Liver (tissue), 3 donors: Measurements from ENCODE around the gene CDC45.

Experiments used
- FOXA2 ChIP-seq: IDR thresholded peaks from 2 replicates; pipeline ENCODE4 v1.6.1; 2016; ENCODE audit warnings: antibody characterized with exemption
- GABPA ChIP-seq, 2 donors: IDR thresholded peaks in 1 of 2; conservative IDR thresholded peaks in 1 of 2; 2 replicates each; pipeline ENCODE4 v1.6.1; 2016; ENCODE audit warnings: antibody characterized with exemption in 2 of 2, mild to moderate bottlenecking in 1 of 2, moderate library complexity in 1 of 2
- HNF4G ChIP-seq: IDR thresholded peaks from 2 replicates; pipeline ENCODE4 v1.6.1; 2016; ENCODE audit warnings: antibody characterized with exemption
- JUND ChIP-seq, 2 donors: IDR thresholded peaks; 2 replicates each; pipeline ENCODE4 v1.6.1; 2016; ENCODE audit warnings: antibody characterized with exemption in 2 of 2
- RAD21 ChIP-seq, 2 donors: IDR thresholded peaks; 2 replicates each; pipeline ENCODE4 v1.6.1; 2016; ENCODE audit warnings: antibody characterized with exemption in 2 of 2, mild to moderate bottlenecking in 2 of 2
- RXRA ChIP-seq, 2 donors: IDR thresholded peaks; 2 replicates each; pipeline ENCODE4 v1.6.1; 2017 to 2018; ENCODE audit warnings: antibody characterized with exemption in 2 of 2, mild to moderate bottlenecking in 1 of 2
- SP1 ChIP-seq: IDR thresholded peaks from 2 replicates; pipeline ENCODE4 v1.6.1; 2018; ENCODE audit warnings: antibody characterized with exemption, mild to moderate bottlenecking
- TAF1 ChIP-seq: conservative IDR thresholded peaks from 2 replicates; pipeline ENCODE4 v1.6.1; 2016; ENCODE audit warnings: antibody characterized with exemption, mild to moderate bottlenecking
- YY1 ChIP-seq: IDR thresholded peaks from 2 replicates; pipeline ENCODE4 v1.6.1; 2016; ENCODE audit warnings: antibody characterized with exemption, mild to moderate bottlenecking
- TF ChIP-seq, protein P1 (sequence below): fragments of 150-350 bp; IDR thresholded peaks from 2 replicates; pipeline ENCODE4 v1.5.1; 2017; ENCODE audit warnings: improper control_type of control experiment, low read depth, low read length; ENCODE audit not compliant: missing input control
- TF ChIP-seq, protein P2 (sequence below): IDR thresholded peaks from 2 replicates; pipeline ENCODE4 v1.6.1; 2016; ENCODE audit warnings: antibody characterized with exemption, mild to moderate bottlenecking
- TF ChIP-seq, protein P3 (sequence below): IDR thresholded peaks from 2 replicates; pipeline ENCODE4 v1.6.1; 2016; ENCODE audit warnings: antibody characterized with exemption
- TF ChIP-seq, protein P4 (sequence below): IDR thresholded peaks from 2 replicates; pipeline ENCODE4 v1.6.1; 2016; ENCODE audit warnings: antibody characterized with exemption
- TF ChIP-seq, protein P5 (sequence below): IDR thresholded peaks from 2 replicates; pipeline ENCODE4 v1.6.1; 2016; ENCODE audit warnings: antibody characterized with exemption
- donor health status: healthy.
- donor health status: healthy.

DNA sequence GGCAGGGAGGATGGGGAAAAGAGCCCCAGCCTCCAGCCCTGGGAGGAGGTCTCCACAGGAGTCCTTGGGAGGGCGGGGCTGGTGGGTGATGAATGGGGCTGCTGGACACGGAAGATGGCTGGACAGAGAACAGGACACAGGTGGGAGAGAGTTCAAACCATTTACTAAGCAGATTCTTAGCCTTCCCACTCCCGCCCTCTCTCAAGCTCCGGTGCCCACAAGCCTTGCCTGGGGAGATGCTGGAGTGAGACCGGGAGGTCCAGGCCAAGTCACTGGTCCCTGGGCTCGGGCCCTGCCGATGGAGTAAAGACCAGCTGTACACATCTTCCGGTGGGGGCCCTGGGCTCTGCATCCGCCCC lies 43.1 kb downstream of the CDC45 start:
- TF ChIP-seq, protein P1, sequence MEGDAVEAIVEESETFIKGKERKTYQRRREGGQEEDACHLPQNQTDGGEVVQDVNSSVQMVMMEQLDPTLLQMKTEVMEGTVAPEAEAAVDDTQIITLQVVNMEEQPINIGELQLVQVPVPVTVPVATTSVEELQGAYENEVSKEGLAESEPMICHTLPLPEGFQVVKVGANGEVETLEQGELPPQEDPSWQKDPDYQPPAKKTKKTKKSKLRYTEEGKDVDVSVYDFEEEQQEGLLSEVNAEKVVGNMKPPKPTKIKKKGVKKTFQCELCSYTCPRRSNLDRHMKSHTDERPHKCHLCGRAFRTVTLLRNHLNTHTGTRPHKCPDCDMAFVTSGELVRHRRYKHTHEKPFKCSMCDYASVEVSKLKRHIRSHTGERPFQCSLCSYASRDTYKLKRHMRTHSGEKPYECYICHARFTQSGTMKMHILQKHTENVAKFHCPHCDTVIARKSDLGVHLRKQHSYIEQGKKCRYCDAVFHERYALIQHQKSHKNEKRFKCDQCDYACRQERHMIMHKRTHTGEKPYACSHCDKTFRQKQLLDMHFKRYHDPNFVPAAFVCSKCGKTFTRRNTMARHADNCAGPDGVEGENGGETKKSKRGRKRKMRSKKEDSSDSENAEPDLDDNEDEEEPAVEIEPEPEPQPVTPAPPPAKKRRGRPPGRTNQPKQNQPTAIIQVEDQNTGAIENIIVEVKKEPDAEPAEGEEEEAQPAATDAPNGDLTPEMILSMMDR: no peak
- no peak for TF ChIP-seq YY1
- TF ChIP-seq, protein P2, sequence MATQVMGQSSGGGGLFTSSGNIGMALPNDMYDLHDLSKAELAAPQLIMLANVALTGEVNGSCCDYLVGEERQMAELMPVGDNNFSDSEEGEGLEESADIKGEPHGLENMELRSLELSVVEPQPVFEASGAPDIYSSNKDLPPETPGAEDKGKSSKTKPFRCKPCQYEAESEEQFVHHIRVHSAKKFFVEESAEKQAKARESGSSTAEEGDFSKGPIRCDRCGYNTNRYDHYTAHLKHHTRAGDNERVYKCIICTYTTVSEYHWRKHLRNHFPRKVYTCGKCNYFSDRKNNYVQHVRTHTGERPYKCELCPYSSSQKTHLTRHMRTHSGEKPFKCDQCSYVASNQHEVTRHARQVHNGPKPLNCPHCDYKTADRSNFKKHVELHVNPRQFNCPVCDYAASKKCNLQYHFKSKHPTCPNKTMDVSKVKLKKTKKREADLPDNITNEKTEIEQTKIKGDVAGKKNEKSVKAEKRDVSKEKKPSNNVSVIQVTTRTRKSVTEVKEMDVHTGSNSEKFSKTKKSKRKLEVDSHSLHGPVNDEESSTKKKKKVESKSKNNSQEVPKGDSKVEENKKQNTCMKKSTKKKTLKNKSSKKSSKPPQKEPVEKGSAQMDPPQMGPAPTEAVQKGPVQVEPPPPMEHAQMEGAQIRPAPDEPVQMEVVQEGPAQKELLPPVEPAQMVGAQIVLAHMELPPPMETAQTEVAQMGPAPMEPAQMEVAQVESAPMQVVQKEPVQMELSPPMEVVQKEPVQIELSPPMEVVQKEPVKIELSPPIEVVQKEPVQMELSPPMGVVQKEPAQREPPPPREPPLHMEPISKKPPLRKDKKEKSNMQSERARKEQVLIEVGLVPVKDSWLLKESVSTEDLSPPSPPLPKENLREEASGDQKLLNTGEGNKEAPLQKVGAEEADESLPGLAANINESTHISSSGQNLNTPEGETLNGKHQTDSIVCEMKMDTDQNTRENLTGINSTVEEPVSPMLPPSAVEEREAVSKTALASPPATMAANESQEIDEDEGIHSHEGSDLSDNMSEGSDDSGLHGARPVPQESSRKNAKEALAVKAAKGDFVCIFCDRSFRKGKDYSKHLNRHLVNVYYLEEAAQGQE: no peak
- no peak for TF ChIP-seq RAD21 (IDR thresholded peaks at IDR 0.05)
- TF ChIP-seq RXRA (IDR thresholded peaks at IDR 0.05): no peak
- no peak for TF ChIP-seq JUND (IDR thresholded peaks at IDR 0.05)
- no peak for TF ChIP-seq SP1
- no peak for TF ChIP-seq HNF4G
- no peak for TF ChIP-seq TAF1
- TF ChIP-seq GABPA (IDR thresholded peaks at IDR 0.05 in 1 of 2, conservative IDR thresholded peaks at IDR 0.05 in 1 of 2): no peak
- TF ChIP-seq FOXA2: no peak
- TF ChIP-seq, protein P3, sequence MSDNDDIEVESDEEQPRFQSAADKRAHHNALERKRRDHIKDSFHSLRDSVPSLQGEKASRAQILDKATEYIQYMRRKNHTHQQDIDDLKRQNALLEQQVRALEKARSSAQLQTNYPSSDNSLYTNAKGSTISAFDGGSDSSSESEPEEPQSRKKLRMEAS: no peak
- TF ChIP-seq, protein P4, sequence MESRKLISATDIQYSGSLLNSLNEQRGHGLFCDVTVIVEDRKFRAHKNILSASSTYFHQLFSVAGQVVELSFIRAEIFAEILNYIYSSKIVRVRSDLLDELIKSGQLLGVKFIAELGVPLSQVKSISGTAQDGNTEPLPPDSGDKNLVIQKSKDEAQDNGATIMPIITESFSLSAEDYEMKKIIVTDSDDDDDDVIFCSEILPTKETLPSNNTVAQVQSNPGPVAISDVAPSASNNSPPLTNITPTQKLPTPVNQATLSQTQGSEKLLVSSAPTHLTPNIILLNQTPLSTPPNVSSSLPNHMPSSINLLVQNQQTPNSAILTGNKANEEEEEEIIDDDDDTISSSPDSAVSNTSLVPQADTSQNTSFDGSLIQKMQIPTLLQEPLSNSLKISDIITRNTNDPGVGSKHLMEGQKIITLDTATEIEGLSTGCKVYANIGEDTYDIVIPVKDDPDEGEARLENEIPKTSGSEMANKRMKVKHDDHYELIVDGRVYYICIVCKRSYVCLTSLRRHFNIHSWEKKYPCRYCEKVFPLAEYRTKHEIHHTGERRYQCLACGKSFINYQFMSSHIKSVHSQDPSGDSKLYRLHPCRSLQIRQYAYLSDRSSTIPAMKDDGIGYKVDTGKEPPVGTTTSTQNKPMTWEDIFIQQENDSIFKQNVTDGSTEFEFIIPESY: no peak
- TF ChIP-seq, protein P5, sequence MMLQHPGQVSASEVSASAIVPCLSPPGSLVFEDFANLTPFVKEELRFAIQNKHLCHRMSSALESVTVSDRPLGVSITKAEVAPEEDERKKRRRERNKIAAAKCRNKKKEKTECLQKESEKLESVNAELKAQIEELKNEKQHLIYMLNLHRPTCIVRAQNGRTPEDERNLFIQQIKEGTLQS: no peak
